LNCAP (cell line): Measurements from ENCODE around the gene CHD8.

Experiments
- CTCF ChIP-seq: fragments of 450-650 bp; IDR thresholded peaks from 2 replicates; pipeline ENCODE4 v1.5.1; 2017; ENCODE audit warnings: mild to moderate bottlenecking

CHD8 gene

GRCh38 chr14:21426692-21427091, 29.2 kb downstream of the CHD8 start:
- no peak for TF ChIP-seq CTCF

GRCh38 chr14:21419528-21419927, 36.4 kb downstream of the CHD8 start:
- no peak for TF ChIP-seq CTCF

- no peak for TF ChIP-seq CTCF
Measured at GRCh38 chr14:21415329-21415728, 40.6 kb downstream of the CHD8 start.

- no peak for TF ChIP-seq CTCF
Measured at GRCh38 chr14:21414137-21414631, 41.7 kb downstream of the CHD8 start.

GRCh38 chr14:21408147-21408546, 47.8 kb downstream of the CHD8 start:
- TF ChIP-seq CTCF: no peak

GRCh38 chr14:21406213-21406612, 49.7 kb downstream of the CHD8 start:
- no peak for TF ChIP-seq CTCF

- TF ChIP-seq CTCF: no peak
Measured at GRCh38 chr14:21405097-21405496, 50.8 kb downstream of the CHD8 start.

GRCh38 chr14:21399311-21399870, 56.5 kb downstream of the CHD8 start:
- no peak for TF ChIP-seq CTCF
